Bronchial epithelial cell (primary cell): ENCODE data around the gene RNF175. TPM values are rescaled to one million over a fixed set of nuclear protein-coding genes. Genes with fewer than 3 reads are reported as not detected.
A peak's percentile ranks its signal among the peaks of the same experiment; 100 is the strongest.
"Not testable (repeated sequence)": the region's sequence is repeated elsewhere in the genome, so short reads cannot be mapped to it uniquely, and the experiment has no call there.

Source experiments
- DNase-seq: peaks from one replicate; pipeline ENCODE4 v3.0.0-alpha.2; 2010; ENCODE audit warnings: low read depth
- FAIRE-seq: peaks from 2 replicates; lab custom pipeline; 2011; peaks lifted over from hg19 to GRCh38; lab: Jason Lieb, UNC
- H3K27me3 ChIP-seq: 2 replicates; pipeline ENCODE4 v1.5.1; 2011; ENCODE audit warnings: low read length; ENCODE audit not compliant: control insufficient read depth, insufficient read depth
- H3K36me3 ChIP-seq: 2 replicates; pipeline ENCODE4 v1.5.1; 2011; ENCODE audit warnings: low read length; ENCODE audit not compliant: control insufficient read depth, insufficient read depth
- H3K4me3 ChIP-seq: 2 replicates; pipeline ENCODE4 v1.5.1; 2011; ENCODE audit warnings: mild to moderate bottlenecking, low read depth, low read length, control low read depth
- total RNA-seq: library from RNA; depleted of rRNA; stranded (reverse); fragments of >200 nt; gene quantifications from 2 replicates; pipeline ENCODE4 v1.2.1, GENCODE V29; 2014
- TF ChIP-seq, protein P1 (sequence below): IDR thresholded peaks from 2 replicates; pipeline ENCODE4 v1.5.1; 2011; ENCODE audit warnings: mild to moderate bottlenecking, moderate library complexity, low read length, control low read depth, inconsistent platforms; ENCODE audit not compliant: insufficient read depth, severe bottlenecking

The RNF175 gene
- total RNA-seq, 1 donor from 2014 or later, result under 0.01 TPM

DNA sequence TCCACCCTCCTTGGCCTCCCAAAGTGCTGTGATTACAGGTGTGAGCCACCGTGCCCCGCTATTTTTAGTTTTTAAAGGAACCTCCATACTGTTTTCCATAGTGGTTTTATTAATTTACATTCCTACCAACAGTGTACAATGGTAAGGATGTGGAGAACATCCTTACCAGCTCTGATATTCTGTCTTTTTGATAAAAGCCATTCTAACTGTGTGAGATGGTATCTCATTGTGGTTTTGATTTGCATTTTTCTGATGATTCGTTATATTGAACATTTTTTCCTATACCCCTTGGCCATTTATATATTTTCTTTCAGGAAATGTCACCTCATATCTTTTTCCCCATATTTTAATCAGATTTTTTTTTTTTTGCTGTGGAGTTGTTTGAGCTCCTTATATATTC lies 90.0 kb downstream of the RNF175 start:
- TF ChIP-seq, protein P1, sequence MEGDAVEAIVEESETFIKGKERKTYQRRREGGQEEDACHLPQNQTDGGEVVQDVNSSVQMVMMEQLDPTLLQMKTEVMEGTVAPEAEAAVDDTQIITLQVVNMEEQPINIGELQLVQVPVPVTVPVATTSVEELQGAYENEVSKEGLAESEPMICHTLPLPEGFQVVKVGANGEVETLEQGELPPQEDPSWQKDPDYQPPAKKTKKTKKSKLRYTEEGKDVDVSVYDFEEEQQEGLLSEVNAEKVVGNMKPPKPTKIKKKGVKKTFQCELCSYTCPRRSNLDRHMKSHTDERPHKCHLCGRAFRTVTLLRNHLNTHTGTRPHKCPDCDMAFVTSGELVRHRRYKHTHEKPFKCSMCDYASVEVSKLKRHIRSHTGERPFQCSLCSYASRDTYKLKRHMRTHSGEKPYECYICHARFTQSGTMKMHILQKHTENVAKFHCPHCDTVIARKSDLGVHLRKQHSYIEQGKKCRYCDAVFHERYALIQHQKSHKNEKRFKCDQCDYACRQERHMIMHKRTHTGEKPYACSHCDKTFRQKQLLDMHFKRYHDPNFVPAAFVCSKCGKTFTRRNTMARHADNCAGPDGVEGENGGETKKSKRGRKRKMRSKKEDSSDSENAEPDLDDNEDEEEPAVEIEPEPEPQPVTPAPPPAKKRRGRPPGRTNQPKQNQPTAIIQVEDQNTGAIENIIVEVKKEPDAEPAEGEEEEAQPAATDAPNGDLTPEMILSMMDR, result no peak
- no peaks in the 10 kb centered on the region for H3K27me3 ChIP-seq
- H3K4me3 ChIP-seq, result no peak overlapping the region
- no peak for DNase-seq
- H3K36me3 ChIP-seq, result no peaks in the 10 kb centered on the region
- FAIRE-seq, result no peak

DNA sequence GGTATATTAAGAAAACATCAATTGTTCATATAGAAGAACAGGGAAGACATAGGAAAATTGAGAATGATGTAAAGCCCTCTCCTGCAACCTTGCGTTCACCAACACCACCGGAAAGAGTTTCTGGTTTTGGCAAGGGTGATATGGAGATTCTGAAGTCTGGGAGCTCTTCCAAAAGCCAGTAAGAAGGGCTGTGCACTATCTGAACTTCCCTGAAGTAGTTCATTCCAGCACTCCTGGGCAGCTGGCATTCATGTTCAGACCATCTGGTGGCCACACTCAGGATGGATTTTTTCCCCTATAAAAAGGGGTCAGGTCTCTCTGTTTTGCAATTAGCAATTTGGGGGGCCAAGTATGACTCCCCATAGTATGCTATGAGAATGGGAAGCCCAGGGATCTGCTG lies 91.2 kb downstream of the RNF175 start:
- FAIRE-seq, result no peak
- TF ChIP-seq, protein P1, result no peak
- no peaks in the 10 kb centered on the region for H3K27me3 ChIP-seq
- DNase-seq, result no peak
- no peaks in the 10 kb centered on the region for H3K36me3 ChIP-seq
- no peak overlapping the region for H3K4me3 ChIP-seq

GRCh38 chr4:153666505-153666904 lies 93.3 kb downstream of the RNF175 start:
- H3K4me3 ChIP-seq, DNase-seq, H3K36me3 ChIP-seq, FAIRE-seq, H3K27me3 ChIP-seq: not testable (repeated sequence)

DNA sequence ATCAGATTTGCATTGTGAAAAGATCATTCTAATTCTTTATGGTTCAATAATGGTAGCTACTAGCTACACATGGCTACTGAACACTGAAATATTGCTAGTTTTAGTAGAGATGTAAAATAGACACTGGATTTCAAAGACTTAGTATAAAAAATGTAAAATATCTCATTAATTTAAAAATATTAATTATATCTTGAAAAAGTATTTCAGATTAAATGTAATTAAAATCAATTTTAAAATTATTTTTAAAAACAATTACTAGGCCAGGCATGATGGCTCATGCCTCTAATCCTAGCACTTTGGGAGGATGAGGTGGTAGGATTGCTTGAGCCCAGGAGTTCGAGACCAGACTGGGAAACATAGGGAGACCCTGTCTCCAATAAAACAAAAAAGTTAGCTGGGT lies 96.2 kb downstream of the RNF175 start:
- Histone ChIP-seq H3K4me3 (no peak overlapping the region), H3K27me3 (no peaks in the 10 kb centered on the region), H3K36me3 (no peaks in the 10 kb centered on the region)
- no peak for DNase-seq
- FAIRE-seq, result no peak
- TF ChIP-seq, protein P1, result no peak

- no peak for DNase-seq
- TF ChIP-seq, protein P1, result no peak
Observed at GRCh38 chr4:153661908-153662307, 97.9 kb downstream of the RNF175 start.

DNA sequence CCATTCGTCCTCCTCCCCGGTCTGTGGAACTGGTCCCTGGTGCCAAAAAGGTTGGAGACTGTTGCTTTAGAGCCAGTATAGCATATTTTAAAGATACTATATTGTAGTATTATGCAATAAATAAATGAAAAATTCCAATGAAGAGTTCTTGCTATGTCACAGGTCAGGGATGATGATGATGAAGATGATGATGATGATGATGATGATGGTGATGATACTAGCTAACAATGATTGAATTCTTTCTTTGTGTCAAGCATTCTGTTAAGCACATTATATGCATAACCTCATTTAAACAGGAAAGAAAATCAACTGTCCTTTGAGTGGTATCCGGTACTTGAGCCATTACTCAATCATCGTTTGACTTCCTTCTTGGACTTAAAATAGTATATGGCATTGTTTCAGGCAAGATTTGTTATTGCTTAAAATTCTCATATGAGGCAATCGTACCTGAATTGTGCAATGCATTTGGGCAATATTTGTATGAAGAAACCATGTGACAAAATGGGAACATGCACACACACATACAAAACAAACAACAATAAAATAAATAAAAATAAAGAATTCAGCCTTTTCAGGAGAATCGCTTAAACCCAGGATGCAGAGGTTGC lies 98.5 kb downstream of the RNF175 start:
- H3K36me3 ChIP-seq, result no peaks in the 10 kb centered on the region
- no peak overlapping the region for H3K4me3 ChIP-seq
- TF ChIP-seq, protein P1, result no peak
- FAIRE-seq, result no peak
- H3K27me3 ChIP-seq, result no peaks in the 10 kb centered on the region
- peak; percentile 92 for DNase-seq

More at GRCh38 chr4:153661908-153662307, 97.9 kb downstream of the RNF175 start:
- Histone ChIP-seq H3K27me3 (no peaks in the 10 kb centered on the region), H3K4me3 (no peak overlapping the region), H3K36me3 (no peaks in the 10 kb centered on the region)
- FAIRE-seq, result no peak

Other genes starting within 250 kb of the RNF175 start
- gene TLR2, start 75.7 kb downstream of the RNF175 start, total RNA-seq, result 1.3 and 2.6 TPM in 2 replicates
- not detected in 2 replicates for gene SFRP2, start 29.1 kb upstream of the RNF175 start, total RNA-seq